ENCODE results near the gene FHL5. TPM values are rescaled to one million over a fixed set of nuclear protein-coding genes. Genes with fewer than 3 reads are reported as not detected.
"Not testable (repeated sequence)": the region's sequence is repeated elsewhere in the genome, so short reads cannot be mapped to it uniquely, and the experiment has no call there.

FHL5 gene
- total and polyA plus RNA-seq, 10 donors: 1.6 to 9.6 (median 2.9) TPM

GRCh38 chr6:96554558-96554957 lies 8.4 kb upstream of the FHL5 start:
- H3K4me1 ChIP-seq: no peaks in the 10 kb centered on the region
- no peak for TF ChIP-seq POLR2A (IDR thresholded peaks at IDR 0.05)
- TF ChIP-seq POLR2AphosphoS5 (IDR thresholded peaks at IDR 0.05): no peak
- no peak for TF ChIP-seq CTCF (IDR thresholded peaks at IDR 0.05 in 8 of 11, conservative IDR thresholded peaks at IDR 0.05 in 3 of 11)
- no peak overlapping the region for H3K4me3 ChIP-seq
- no peaks in the 10 kb centered on the region for H3K9me3 ChIP-seq
- intact Hi-C loops (cut with DNase I; ENCODE audit: low total_unique reads): no loop called here
- H3K36me3 ChIP-seq: peaks cover 5 to 74% (median 61%) of the 10 kb centered on the region in 6 donors
- H3K27ac ChIP-seq: no peak overlapping the region
- DNase-seq: no peak
- 94 to 96% (median 95%) methylated on average over 4 of the region's 4 CpGs for WGBS, 5 donors
- H3K27me3 ChIP-seq (replicated peaks in 1 of 7): no peaks in the 10 kb centered on the region

- peaks cover 0 to 22% (median 11%) of the 10 kb centered on the region in 6 donors for H3K36me3 ChIP-seq
- WGBS, 5 donors: 91 to 100% (median 92%) methylated on average over 2 of the region's 2 CpGs
Measured at GRCh38 chr6:96559740-96560139, 3.2 kb upstream of the FHL5 start.

GRCh38 chr6:96563853-96564252 lies 925 bp downstream of the FHL5 start:
- Histone ChIP-seq H3K4me3 (peak overlapping the region in 2 of 8 donors; percentile 16 to 31), H3K27ac (peak overlapping the region in 1 of 8 donors; percentile 4), H3K9me3 (peaks cover 0 to 7% (median 0%) of the 10 kb centered on the region in 8 donors), H3K27me3 (replicated peaks in 1 of 7) (no peaks in the 10 kb centered on the region), H3K4me1 (no peaks in the 10 kb centered on the region), H3K36me3 (no peaks in the 10 kb centered on the region)
- no peak for TF ChIP-seq CTCF (IDR thresholded peaks at IDR 0.05 in 8 of 11, conservative IDR thresholded peaks at IDR 0.05 in 3 of 11)
- no peak for TF ChIP-seq POLR2AphosphoS5 (IDR thresholded peaks at IDR 0.05)
- no peak for TF ChIP-seq POLR2A (IDR thresholded peaks at IDR 0.05)
- intact Hi-C loops (cut with DNase I; ENCODE audit: low total_unique reads): no loop called here
- no peak for DNase-seq

More at GRCh38 chr6:96559740-96560139, 3.2 kb upstream of the FHL5 start:
- H3K27me3 ChIP-seq (replicated peaks in 1 of 7); DNase-seq; H3K27ac ChIP-seq; H3K4me1 ChIP-seq; H3K4me3 ChIP-seq; intact Hi-C loops (cut with DNase I; ENCODE audit: low total_unique reads); H3K9me3 ChIP-seq: not testable (repeated sequence)

- peaks cover 0 to 37% (median 27%) of the 10 kb centered on the region in 8 donors for H3K9me3 ChIP-seq
- H3K27me3 ChIP-seq (replicated peaks in 1 of 7): no peaks in the 10 kb centered on the region
- no peaks in the 10 kb centered on the region for H3K4me1 ChIP-seq
- no peak for TF ChIP-seq POLR2A (IDR thresholded peaks at IDR 0.05)
- H3K27ac ChIP-seq: no peak overlapping the region
- 78 to 96% (median 82%) methylated on average over 2 of the region's 2 CpGs for WGBS, 5 donors
- H3K36me3 ChIP-seq: no peaks in the 10 kb centered on the region
- DNase-seq: no peak
- intact Hi-C loops (cut with DNase I; ENCODE audit: low total_unique reads): no loop called here
- H3K4me3 ChIP-seq: no peak overlapping the region
Measured at GRCh38 chr6:96570053-96570452, 7.1 kb downstream of the FHL5 start.

- Histone ChIP-seq H3K27ac (no peak overlapping the region), H3K4me1 (no peaks in the 10 kb centered on the region), H3K27me3 (replicated peaks in 1 of 7) (no peaks in the 10 kb centered on the region), H3K9me3 (peaks cover 0 to 37% (median 27%) of the 10 kb centered on the region in 8 donors), H3K36me3 (no peaks in the 10 kb centered on the region), H3K4me3 (no peak overlapping the region)
- intact Hi-C loops (cut with DNase I; ENCODE audit: low total_unique reads): no loop called here
- DNase-seq: no peak
- no peak for TF ChIP-seq CTCF (IDR thresholded peaks at IDR 0.05 in 8 of 11, conservative IDR thresholded peaks at IDR 0.05 in 3 of 11)
- TF ChIP-seq POLR2AphosphoS5 (IDR thresholded peaks at IDR 0.05): no peak
- TF ChIP-seq POLR2A (IDR thresholded peaks at IDR 0.05): no peak
Measured at GRCh38 chr6:96571551-96571950, 8.6 kb downstream of the FHL5 start.

All from spleen (tissue), 11 donors.